COLO829 (cell line): ENCODE results near the gene NAA35.
"Not testable (repeated sequence)": the region's sequence is repeated elsewhere in the genome, so short reads cannot be mapped to it uniquely, and the experiment has no call there.

Source experiments
- DNase-seq: peaks from one replicate; pipeline ENCODE4 v3.0.0; 2012; ENCODE audit warnings: low spot score

The NAA35 gene

GRCh38 chr9:86034863-86035734, 94.2 kb downstream of the NAA35 start:
- DNase-seq, result peak; percentile 65

- DNase-seq, result no peak
Measured at GRCh38 chr9:86035827-86036440, 95.0 kb downstream of the NAA35 start.

- DNase-seq, result no peak
Measured at GRCh38 chr9:86036555-86036954, 95.6 kb downstream of the NAA35 start.

- DNase-seq, result no peak
Measured at GRCh38 chr9:86039991-86040860, 99.3 kb downstream of the NAA35 start.

GRCh38 chr9:86040861-86041155, 99.9 kb downstream of the NAA35 start:
- DNase-seq, result no peak

GRCh38 chr9:86041311-86041741, 100.4 kb downstream of the NAA35 start:
- no peak for DNase-seq

GRCh38 chr9:86042199-86042978, 101.4 kb downstream of the NAA35 start:
- no peak for DNase-seq

GRCh38 chr9:86043586-86043985, 102.6 kb downstream of the NAA35 start:
- no peak for DNase-seq

GRCh38 chr9:86043999-86044398, 103.1 kb downstream of the NAA35 start:
- DNase-seq, result no peak

- DNase-seq, result no peak
Measured at GRCh38 chr9:86045654-86046053, 104.7 kb downstream of the NAA35 start.

GRCh38 chr9:86046071-86046636, 105.2 kb downstream of the NAA35 start:
- no peak for DNase-seq

- DNase-seq, result no peak
Measured at GRCh38 chr9:86046930-86047341, 106.0 kb downstream of the NAA35 start.

- DNase-seq, result no peak
Measured at GRCh38 chr9:86047361-86047760, 106.4 kb downstream of the NAA35 start.

- DNase-seq, result not testable (repeated sequence)
Measured at GRCh38 chr9:86048018-86048742, 107.2 kb downstream of the NAA35 start.

GRCh38 chr9:86052556-86053468, 111.9 kb downstream of the NAA35 start:
- no peak for DNase-seq

GRCh38 chr9:86054695-86055094, 113.7 kb downstream of the NAA35 start:
- DNase-seq, result no peak

- DNase-seq, result no peak
Measured at GRCh38 chr9:86057491-86057890, 116.5 kb downstream of the NAA35 start.

GRCh38 chr9:86061972-86062739, 121.2 kb downstream of the NAA35 start:
- no peak for DNase-seq
